DMS53 treated with DMSO at 0.1 percent for 48 hours (cell line): ENCODE measurements around the gene TSPEAR.

ENCODE experiments used
- DNase-seq: peaks from one replicate; lab custom pipeline; 2025; ENCODE audit not compliant: unreplicated experiment; lab: John Stamatoyannopoulos, UW

TSPEAR gene

GRCh38 chr21:44723177-44724131, 12.1 kb upstream of the TSPEAR start:
- DNase-seq: no peak

- DNase-seq: no peak
Measured at GRCh38 chr21:44722731-44723130, 11.4 kb upstream of the TSPEAR start.

GRCh38 chr21:44720170-44720569, 8.8 kb upstream of the TSPEAR start:
- DNase-seq: no peak

GRCh38 chr21:44718571-44718970, 7.2 kb upstream of the TSPEAR start:
- no peak for DNase-seq

- no peak for DNase-seq
Measured at GRCh38 chr21:44718093-44718492, 6.7 kb upstream of the TSPEAR start.

GRCh38 chr21:44716984-44717383, 5.6 kb upstream of the TSPEAR start:
- no peak for DNase-seq

- no peak for DNase-seq
Measured at GRCh38 chr21:44714905-44715304, 3.5 kb upstream of the TSPEAR start.

- DNase-seq: no peak
Measured at GRCh38 chr21:44713846-44714245, 2.5 kb upstream of the TSPEAR start.

- DNase-seq: no peak
Measured at GRCh38 chr21:44713130-44713529, 1.8 kb upstream of the TSPEAR start.

- DNase-seq: no peak
Measured at GRCh38 chr21:44712203-44713028, 1.0 kb upstream of the TSPEAR start.

GRCh38 chr21:44710756-44711326, 531 bp downstream of the TSPEAR start:
- DNase-seq: peak; percentile 79

GRCh38 chr21:44710294-44710665, 1.1 kb downstream of the TSPEAR start:
- peak; percentile 4 for DNase-seq

GRCh38 chr21:44709426-44710293, 1.7 kb downstream of the TSPEAR start:
- DNase-seq: peak; percentile 20

- no peak for DNase-seq
Measured at GRCh38 chr21:44708866-44709425, 2.4 kb downstream of the TSPEAR start.

GRCh38 chr21:44708213-44708865, 3.0 kb downstream of the TSPEAR start:
- DNase-seq: no peak

- DNase-seq: no peak
Measured at GRCh38 chr21:44706706-44707581, 4.4 kb downstream of the TSPEAR start.

- no peak for DNase-seq
Measured at GRCh38 chr21:44706026-44706705, 5.2 kb downstream of the TSPEAR start.

- DNase-seq: no peak
Measured at GRCh38 chr21:44704636-44705001, 6.8 kb downstream of the TSPEAR start.
